DND-41 (cell line): ENCODE results near the gene FASTK.

ENCODE experiments used
- ATAC-seq: fragments of 200-7000 bp; cut with Tn5 transposase; 3 replicates; pipeline ENCODE4 v1.9.1; 2021; ENCODE audit warnings: low read depth; ENCODE audit not compliant: insufficient read depth
- DNase-seq: peaks from one replicate; pipeline ENCODE4 v3.0.0-alpha.2; 2020
- H2AFZ ChIP-seq: 2 replicates; pipeline ENCODE4 v1.6.0; 2012; ENCODE audit warnings: low read depth, low read length
- H3K27ac ChIP-seq: 2 replicates; pipeline ENCODE4 v1.5.1; 2012; ENCODE audit warnings: low read length, inconsistent platforms
- H3K27me3 ChIP-seq: fragments of 200-600 bp; sonication (generic); 2 replicates; pipeline ENCODE4 v1.6.0; 2012; ENCODE audit warnings: low read length, mild to moderate bottlenecking, inconsistent platforms; ENCODE audit not compliant: insufficient read depth, poor library complexity
- H3K36me3 ChIP-seq: 2 replicates; pipeline ENCODE4 v1.5.1; 2012; ENCODE audit warnings: low read length, inconsistent platforms; ENCODE audit not compliant: insufficient read depth
- H3K4me1 ChIP-seq: 2 replicates; pipeline ENCODE4 v1.5.1; 2012; ENCODE audit warnings: mild to moderate bottlenecking, low read length; ENCODE audit not compliant: insufficient read depth
- H3K4me2 ChIP-seq: 2 replicates; pipeline ENCODE4 v1.6.0; 2012; ENCODE audit warnings: mild to moderate bottlenecking, moderate library complexity, low read length, inconsistent platforms; ENCODE audit not compliant: insufficient read depth
- H3K4me3 ChIP-seq, 2 experiments: fragments of 200-600 bp in 1 of 2; shearing (Covaris generic) in 1 of 2; 2 replicates each; pipeline ENCODE4 v1.5.1; 2012 to 2016; ENCODE audit warnings: inconsistent platforms in 2 of 2, low read length in 2 of 2, mild to moderate bottlenecking in 2 of 2, low read depth in 1 of 2, moderate library complexity in 1 of 2
- H3K79me2 ChIP-seq: 2 replicates; pipeline ENCODE4 v1.6.0; 2012; ENCODE audit warnings: low read length, inconsistent platforms; ENCODE audit not compliant: insufficient read depth
- H3K9ac ChIP-seq: 2 replicates; pipeline ENCODE4 v1.6.0; 2012; ENCODE audit warnings: low read depth, mild to moderate bottlenecking, inconsistent platforms, low read length, moderate library complexity
- H3K9me3 ChIP-seq: 2 replicates; pipeline ENCODE4 v1.5.1; 2012; ENCODE audit warnings: low read length, moderate library complexity, mild to moderate bottlenecking, inconsistent platforms; ENCODE audit not compliant: insufficient read depth, severe bottlenecking
- H4K20me1 ChIP-seq: 2 replicates; pipeline ENCODE4 v1.6.0; 2012; ENCODE audit warnings: low read length; ENCODE audit not compliant: insufficient read depth
- EZH2 ChIP-seq: IDR thresholded peaks from 3 replicates; pipeline ENCODE4 v1.6.1; 2012; ENCODE audit warnings: borderline replicate concordance, low read depth, mild to moderate bottlenecking, moderate library complexity, low read length, inconsistent platforms; ENCODE audit not compliant: severe bottlenecking
- TF ChIP-seq, protein P1 (sequence below): IDR thresholded peaks from 2 replicates; pipeline ENCODE4 v1.5.1; 2012; ENCODE audit warnings: borderline replicate concordance, low read length, moderate library complexity, mild to moderate bottlenecking; ENCODE audit not compliant: poor library complexity, severe bottlenecking; ENCODE audit errors: extremely low read depth

Gene FASTK

DNA sequence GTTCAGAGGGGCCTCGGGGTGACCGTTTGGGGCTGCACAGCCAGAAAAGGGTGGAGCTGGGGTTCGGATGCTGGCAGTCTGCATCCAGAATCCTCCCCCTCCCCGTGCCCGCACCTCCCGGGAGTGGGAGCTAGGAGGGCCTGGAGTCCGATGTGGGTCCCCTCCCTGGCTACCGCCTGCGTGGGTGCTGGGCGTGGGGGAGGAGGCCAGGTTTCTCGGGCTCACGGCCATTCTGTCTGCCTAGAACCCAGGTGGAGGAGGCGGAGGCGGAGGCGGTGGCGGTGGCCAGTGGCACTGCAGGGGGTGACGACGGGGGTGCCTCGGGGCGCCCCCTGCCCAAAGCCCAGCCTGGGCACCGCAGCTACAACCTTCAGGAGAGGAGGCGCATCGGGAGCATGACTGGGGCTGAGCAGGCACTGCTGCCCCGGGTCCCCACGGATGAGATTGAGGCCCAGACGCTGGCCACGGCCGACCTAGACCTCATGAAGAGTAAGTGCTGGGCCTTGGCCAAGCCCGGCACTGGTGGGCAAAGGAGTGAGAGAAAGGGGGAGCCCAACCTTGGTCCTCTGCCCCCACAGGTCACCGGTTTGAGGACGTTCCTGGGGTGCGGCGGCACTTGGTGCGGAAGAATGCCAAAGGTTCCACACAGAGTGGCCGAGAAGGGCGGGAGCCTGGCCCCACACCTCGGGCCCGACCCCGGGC lies 14.2 kb downstream of the FASTK start:
- Histone ChIP-seq H3K79me2 (peaks cover 14% of the 10 kb centered on the region), H3K9me3 (no peaks in the 10 kb centered on the region), H3K36me3 (peaks cover 93% of the 10 kb centered on the region), H3K4me1 (peaks cover 13% of the 10 kb centered on the region), H3K27me3 (no peaks in the 10 kb centered on the region), H3K9ac (no peak overlapping the region), H2AFZ (no peak overlapping the region), H3K4me3 (no peak overlapping the region), H4K20me1 (peaks cover 24% of the 10 kb centered on the region), H3K4me2 (no peak overlapping the region), H3K27ac (no peak overlapping the region)
- DNase-seq (no peak), ATAC-seq (no peak)
- no peak for TF ChIP-seq EZH2
- TF ChIP-seq, protein P1, sequence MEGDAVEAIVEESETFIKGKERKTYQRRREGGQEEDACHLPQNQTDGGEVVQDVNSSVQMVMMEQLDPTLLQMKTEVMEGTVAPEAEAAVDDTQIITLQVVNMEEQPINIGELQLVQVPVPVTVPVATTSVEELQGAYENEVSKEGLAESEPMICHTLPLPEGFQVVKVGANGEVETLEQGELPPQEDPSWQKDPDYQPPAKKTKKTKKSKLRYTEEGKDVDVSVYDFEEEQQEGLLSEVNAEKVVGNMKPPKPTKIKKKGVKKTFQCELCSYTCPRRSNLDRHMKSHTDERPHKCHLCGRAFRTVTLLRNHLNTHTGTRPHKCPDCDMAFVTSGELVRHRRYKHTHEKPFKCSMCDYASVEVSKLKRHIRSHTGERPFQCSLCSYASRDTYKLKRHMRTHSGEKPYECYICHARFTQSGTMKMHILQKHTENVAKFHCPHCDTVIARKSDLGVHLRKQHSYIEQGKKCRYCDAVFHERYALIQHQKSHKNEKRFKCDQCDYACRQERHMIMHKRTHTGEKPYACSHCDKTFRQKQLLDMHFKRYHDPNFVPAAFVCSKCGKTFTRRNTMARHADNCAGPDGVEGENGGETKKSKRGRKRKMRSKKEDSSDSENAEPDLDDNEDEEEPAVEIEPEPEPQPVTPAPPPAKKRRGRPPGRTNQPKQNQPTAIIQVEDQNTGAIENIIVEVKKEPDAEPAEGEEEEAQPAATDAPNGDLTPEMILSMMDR, result no peak

DNA sequence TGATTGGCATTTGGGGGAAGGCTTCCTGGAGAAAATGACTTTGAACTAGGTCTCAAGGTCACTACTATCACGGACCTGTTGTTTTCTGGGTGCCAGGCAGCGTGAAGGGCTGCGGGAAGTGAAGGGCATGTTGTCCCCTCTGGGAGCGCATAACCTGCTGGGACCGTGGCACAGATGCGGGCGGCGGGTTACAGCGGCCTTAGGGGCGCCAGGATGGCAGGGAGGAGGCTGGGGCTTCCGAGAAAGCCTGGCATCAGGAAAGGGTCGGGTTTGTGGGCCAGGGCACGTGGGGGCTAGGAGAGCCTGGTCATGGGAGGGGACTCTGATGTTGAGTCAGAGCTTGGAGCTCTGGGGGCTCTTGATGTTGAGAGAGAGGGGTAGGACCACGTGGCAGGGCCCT lies 15.1 kb downstream of the FASTK start:
- ATAC-seq (no peak), DNase-seq (no peak)
- H4K20me1 ChIP-seq, result peaks cover 34% of the 10 kb centered on the region
- H2AFZ ChIP-seq, result no peak overlapping the region
- H3K27me3 ChIP-seq, result no peaks in the 10 kb centered on the region
- no peaks in the 10 kb centered on the region for H3K9me3 ChIP-seq
- peaks cover 22% of the 10 kb centered on the region for H3K4me1 ChIP-seq
- no peak overlapping the region for H3K4me3 ChIP-seq
- H3K36me3 ChIP-seq, result peaks cover 85% of the 10 kb centered on the region
- no peak overlapping the region for H3K4me2 ChIP-seq
- H3K27ac ChIP-seq, result no peak overlapping the region
- TF ChIP-seq, protein P1, result no peak
- no peak for TF ChIP-seq EZH2
- H3K9ac ChIP-seq, result no peak overlapping the region
- H3K79me2 ChIP-seq, result peaks cover 23% of the 10 kb centered on the region

DNA sequence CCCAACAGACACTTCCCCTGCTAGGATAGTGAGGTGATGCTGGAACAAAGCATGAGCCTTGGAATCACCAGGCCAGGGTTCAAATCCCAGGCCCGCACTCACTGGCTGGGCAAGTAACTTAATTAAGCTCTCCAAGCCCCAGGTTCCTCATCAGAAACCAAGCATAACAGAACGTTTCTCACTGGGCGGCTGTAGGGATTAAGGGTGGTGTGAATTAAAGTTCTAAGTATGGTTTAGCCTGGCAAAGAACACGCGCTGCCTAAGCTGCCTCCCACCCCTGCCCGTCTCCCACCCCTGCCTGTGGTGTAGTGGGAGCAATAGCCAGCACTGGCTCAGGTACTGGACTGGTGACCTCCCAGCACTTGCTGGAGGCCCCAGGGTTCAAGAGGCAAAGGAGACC lies 15.6 kb downstream of the FASTK start:
- H3K9me3 ChIP-seq, result no peaks in the 10 kb centered on the region
- no peaks in the 10 kb centered on the region for H3K27me3 ChIP-seq
- TF ChIP-seq, protein P1, result no peak
- TF ChIP-seq EZH2, result no peak
- H4K20me1 ChIP-seq, result peaks cover 37% of the 10 kb centered on the region
- ATAC-seq (no peak), DNase-seq (no peak)
- H3K4me2 ChIP-seq, result no peak overlapping the region
- no peak overlapping the region for H3K9ac ChIP-seq
- H3K79me2 ChIP-seq, result peaks cover 28% of the 10 kb centered on the region
- H3K36me3 ChIP-seq, result peaks cover 80% of the 10 kb centered on the region
- no peak overlapping the region for H3K27ac ChIP-seq
- H2AFZ ChIP-seq, result no peak overlapping the region
- H3K4me3 ChIP-seq, result no peak overlapping the region
- peaks cover 27% of the 10 kb centered on the region for H3K4me1 ChIP-seq

DNA sequence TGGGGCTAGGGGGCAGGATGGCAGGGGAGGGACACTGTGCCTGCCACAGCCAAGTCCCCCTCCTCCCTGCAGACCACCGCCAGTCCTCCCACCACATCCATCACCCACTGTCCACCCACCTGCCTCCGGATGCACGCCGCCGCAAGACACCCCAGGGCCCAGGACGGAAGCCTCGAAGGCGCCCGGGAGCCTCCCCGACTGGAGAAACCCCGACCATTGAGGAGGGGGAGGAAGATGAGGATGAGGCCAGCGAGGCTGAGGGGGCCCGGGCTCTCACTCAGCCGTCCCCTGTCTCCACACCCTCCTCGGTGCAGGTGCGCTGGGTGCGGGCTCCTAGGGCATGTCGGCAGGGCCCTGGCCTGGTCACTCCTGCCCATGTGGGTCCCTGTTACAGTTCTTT lies 16.2 kb downstream of the FASTK start:
- TF ChIP-seq, protein P1, result no peak
- no peak for TF ChIP-seq EZH2
- Histone ChIP-seq H2AFZ (no peak overlapping the region), H3K4me1 (peaks cover 28% of the 10 kb centered on the region), H3K9ac (no peak overlapping the region), H3K36me3 (peaks cover 74% of the 10 kb centered on the region), H4K20me1 (peaks cover 37% of the 10 kb centered on the region), H3K4me3 (no peak overlapping the region), H3K79me2 (peaks cover 30% of the 10 kb centered on the region), H3K4me2 (no peak overlapping the region), H3K27me3 (no peaks in the 10 kb centered on the region), H3K9me3 (no peaks in the 10 kb centered on the region), H3K27ac (no peak overlapping the region)
- ATAC-seq (no peak), DNase-seq (no peak)
